H9 (cell line): ENCODE measurements around the gene FGF12. TPM values are rescaled to one million over a fixed set of nuclear protein-coding genes. Genes with fewer than 3 reads are reported as not detected.

ENCODE experiments used
- DNase-seq: peaks from one replicate; pipeline ENCODE4 v3.0.0-alpha.2; 2017
- H2AFZ ChIP-seq: one replicate; pipeline ENCODE4 v1.6.1; 2013; ENCODE audit warnings: mild to moderate bottlenecking, low read length, control low read depth, moderate library complexity
- H2AK5ac ChIP-seq: 2 replicates; pipeline ENCODE4 v1.6.1; 2013; ENCODE audit warnings: low read length, control low read depth, mixed read lengths; ENCODE audit not compliant: insufficient read length
- H2BK120ac ChIP-seq: one replicate; pipeline ENCODE4 v1.6.1; 2013; ENCODE audit warnings: low read depth, mild to moderate bottlenecking, low read length, control low read depth, inconsistent platforms; ENCODE audit not compliant: poor library complexity, severe bottlenecking
- H2BK12ac ChIP-seq: 2 replicates; pipeline ENCODE4 v1.6.1; 2013; ENCODE audit warnings: low read length, control low read depth, mixed read lengths, low read depth; ENCODE audit not compliant: insufficient read length
- H2BK15ac ChIP-seq: 2 replicates; pipeline ENCODE4 v1.6.1; 2013; ENCODE audit warnings: low read depth, low read length, control low read depth
- H2BK20ac ChIP-seq: one replicate; pipeline ENCODE4 v1.6.1; 2013; ENCODE audit warnings: low read depth, mild to moderate bottlenecking, low read length, control low read depth, inconsistent platforms; ENCODE audit not compliant: poor library complexity, severe bottlenecking
- H2BK5ac ChIP-seq: 2 replicates; pipeline ENCODE4 v1.6.1; 2013; ENCODE audit warnings: low read length, control low read depth, mixed read lengths; ENCODE audit not compliant: insufficient read length
- H3K14ac ChIP-seq: 2 replicates; pipeline ENCODE4 v1.6.1; 2013; ENCODE audit warnings: low read length, control low read depth; ENCODE audit not compliant: insufficient read depth
- H3K18ac ChIP-seq: 2 replicates; pipeline ENCODE4 v1.6.1; 2013; ENCODE audit warnings: low read depth, mild to moderate bottlenecking, mixed read lengths, low read length, control low read depth; ENCODE audit not compliant: insufficient read length
- H3K23ac ChIP-seq: 2 replicates; pipeline ENCODE4 v1.6.1; 2013; ENCODE audit warnings: low read length, control low read depth, mixed read lengths, low read depth; ENCODE audit not compliant: insufficient read length
- H3K23me2 ChIP-seq: 2 replicates; pipeline ENCODE4 v1.6.1; 2013; ENCODE audit warnings: low read depth, mild to moderate bottlenecking, mixed read lengths, low read length, control low read depth; ENCODE audit not compliant: insufficient read length, poor library complexity, severe bottlenecking
- H3K27ac ChIP-seq: 2 replicates; pipeline ENCODE4 v1.5.1; 2013; ENCODE audit warnings: low read length, control low read depth, mixed read lengths, low read depth; ENCODE audit not compliant: insufficient read length
- H3K27me3 ChIP-seq: 2 replicates; pipeline ENCODE4 v1.6.1; 2013; ENCODE audit warnings: low read length, control low read depth, inconsistent platforms; ENCODE audit not compliant: insufficient read depth
- H3K4ac ChIP-seq: 2 replicates; pipeline ENCODE4 v1.6.1; 2013; ENCODE audit warnings: low read depth, mild to moderate bottlenecking, control low read depth, inconsistent platforms, low read length, moderate library complexity
- H3K4me1 ChIP-seq: 2 replicates; pipeline ENCODE4 v1.6.1; 2013; ENCODE audit warnings: low read length, control low read depth, inconsistent platforms; ENCODE audit not compliant: insufficient read depth
- H3K4me2 ChIP-seq: 2 replicates; pipeline ENCODE4 v1.6.1; 2013; ENCODE audit warnings: low read length, control low read depth, mixed read lengths; ENCODE audit not compliant: insufficient read length, insufficient read depth
- H3K56ac ChIP-seq: 2 replicates; pipeline ENCODE4 v1.6.1; 2013; ENCODE audit warnings: low read depth, mild to moderate bottlenecking, mixed read lengths, low read length, control low read depth; ENCODE audit not compliant: insufficient read length
- H3K79me1 ChIP-seq: 2 replicates; pipeline ENCODE4 v1.6.1; 2013; ENCODE audit warnings: low read depth, mild to moderate bottlenecking, moderate library complexity, low read length, control low read depth, inconsistent platforms; ENCODE audit not compliant: insufficient read depth, poor library complexity, severe bottlenecking
- H3K79me2 ChIP-seq: 2 replicates; pipeline ENCODE4 v1.6.1; 2013; ENCODE audit warnings: low read length, control low read depth, inconsistent platforms; ENCODE audit not compliant: insufficient read depth
- H3K9ac ChIP-seq: 2 replicates; pipeline ENCODE4 v1.6.1; 2013; ENCODE audit warnings: low read length, control low read depth, mixed read lengths; ENCODE audit not compliant: insufficient read length; ENCODE audit errors: extremely low read depth
- H3K9me3 ChIP-seq: one replicate; pipeline ENCODE4 v1.6.1; 2013; ENCODE audit warnings: low read depth, low read length, inconsistent platforms; ENCODE audit not compliant: control insufficient read depth
- H3T11ph ChIP-seq: one replicate; pipeline ENCODE4 v1.6.1; 2013; ENCODE audit warnings: mild to moderate bottlenecking, low read length, control low read depth, inconsistent platforms
- H4K20me1 ChIP-seq: one replicate; pipeline ENCODE4 v1.6.1; 2013; ENCODE audit not compliant: control insufficient read depth, insufficient read length, insufficient read depth
- H4K5ac ChIP-seq: 2 replicates; pipeline ENCODE4 v1.6.1; 2013; ENCODE audit warnings: low read depth, mild to moderate bottlenecking, mixed read lengths, low read length, control low read depth; ENCODE audit not compliant: insufficient read length
- H4K8ac ChIP-seq: replicated peaks from 2 replicates; pipeline ENCODE4 v1.6.1; 2013; ENCODE audit warnings: low read length, control low read depth, mixed read lengths, low read depth; ENCODE audit not compliant: insufficient read length
- H4K91ac ChIP-seq: 2 replicates; pipeline ENCODE4 v1.6.1; 2013; ENCODE audit warnings: low read depth, mild to moderate bottlenecking, moderate library complexity, mixed read lengths, low read length, control low read depth; ENCODE audit not compliant: insufficient read length
- H3K27ac Mint-ChIP-seq, 3 experiments: 2 replicates in 2 of 3; 3 replicates in 1 of 3; pipeline ENCODE4 v1.8.0; 2020 to 2021; ENCODE audit warnings: mixed read lengths in 3 of 3, mild to moderate bottlenecking in 1 of 3, moderate library complexity in 1 of 3
- H3K27me3 Mint-ChIP-seq: 2 replicates; pipeline ENCODE4 v1.8.0; 2021; ENCODE audit warnings: low read depth, mild to moderate bottlenecking, moderate library complexity, mixed read lengths
- H3K36me3 Mint-ChIP-seq, 3 experiments: 2 replicates in 2 of 3; 3 replicates in 1 of 3; pipeline ENCODE4 v1.8.0; 2020 to 2021; ENCODE audit warnings: low read depth in 3 of 3, mixed read lengths in 3 of 3; ENCODE audit not compliant: insufficient read depth in 1 of 3
- H3K4me1 Mint-ChIP-seq, 2 experiments: 2 replicates each; pipeline ENCODE4 v1.8.0; 2020; ENCODE audit warnings: mixed read lengths in 2 of 2
- H3K4me3 Mint-ChIP-seq, 2 experiments: 2 replicates in 1 of 2; 3 replicates in 1 of 2; pipeline ENCODE4 v1.8.0; 2020 to 2021; ENCODE audit warnings: mild to moderate bottlenecking in 2 of 2, mixed read lengths in 2 of 2, moderate library complexity in 1 of 2
- H3K9me3 Mint-ChIP-seq, 2 experiments: 2 replicates in 1 of 2; 3 replicates in 1 of 2; pipeline ENCODE4 v1.8.0; 2020; ENCODE audit warnings: mild to moderate bottlenecking in 2 of 2, mixed read lengths in 2 of 2, moderate library complexity in 1 of 2
- WGBS: extraction: QIAGEN DNeasy Blood & Tissue Kit; methylation state at CpG from one replicate; pipeline ENCODE4 v1.1.7; 2013; ENCODE audit warnings: missing lambda C conversion rate, low lambda C conversion rate, mixed read lengths; ENCODE audit not compliant: insufficient read length; ENCODE audit errors: extremely low coverage; 5-methylcytosine and 5-hydroxymethylcytosine counted together
- total RNA-seq: library from RNA; stranded (reverse); gene quantifications from 2 replicates; pipeline ENCODE4 v1.2.1, GENCODE V29; 2021
- TF ChIP-seq, protein P1 (sequence below): fragments of 200-600 bp; sonication (generic); conservative IDR thresholded peaks from 3 replicates; pipeline ENCODE4 v1.8.0; 2021; ENCODE audit warnings: antibody characterized with exemption, mild to moderate bottlenecking

The FGF12 gene
- total RNA-seq, 1 experiment from 2014 or later, result 5.6 TPM

DNA sequence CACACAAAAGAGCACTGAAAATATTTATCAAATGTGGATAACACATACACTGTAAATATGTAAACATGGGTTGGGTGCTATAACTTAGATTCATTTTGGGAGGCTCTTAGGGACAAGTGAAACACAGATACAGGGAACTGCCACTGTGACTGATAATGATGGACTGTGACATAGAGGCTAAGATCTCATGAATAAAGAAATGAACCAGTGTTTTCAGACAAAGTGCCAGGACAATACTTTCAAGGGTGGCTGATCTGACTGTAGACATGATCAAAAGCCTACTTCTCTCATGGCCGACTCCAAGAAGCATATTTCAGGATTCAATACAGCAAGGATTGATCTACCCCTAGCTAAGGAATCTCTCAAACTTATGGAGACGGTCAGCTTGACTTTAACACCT is 353.8 kb downstream of the FGF12 start:
- no peak for DNase-seq
- H3K79me1 ChIP-seq, result no peaks in the 10 kb centered on the region
- no peak overlapping the region for H4K5ac ChIP-seq
- no peak overlapping the region for H2BK15ac ChIP-seq
- H4K91ac ChIP-seq, result no peak overlapping the region
- H3K27me3 ChIP-seq, result no peaks in the 10 kb centered on the region
- H3K4me2 ChIP-seq, result no peak overlapping the region
- no peaks in the 10 kb centered on the region for H3K27me3 Mint-ChIP-seq
- no peak overlapping the region for H2AFZ ChIP-seq
- no peaks in the 10 kb centered on the region for H4K20me1 ChIP-seq
- no peak overlapping the region for H2BK20ac ChIP-seq
- no peak overlapping the region for H3K14ac ChIP-seq
- H3K4ac ChIP-seq, result no peak overlapping the region
- no peaks in the 10 kb centered on the region for H3K36me3 Mint-ChIP-seq
- H2BK120ac ChIP-seq, result no peak overlapping the region
- H2BK12ac ChIP-seq, result no peak overlapping the region
- H3K4me1 Mint-ChIP-seq, result peaks cover 14 to 18% of the 10 kb centered on the region in 2 experiments
- 0 out of 2 replicates have a peak, but pooled peaks cover 2% of the 10 kb centered on the region for H3K79me2 ChIP-seq
- H3K23me2 ChIP-seq, result no peaks in the 10 kb centered on the region
- H3K4me3 Mint-ChIP-seq, result no peak overlapping the region
- no peak overlapping the region for H3K27ac Mint-ChIP-seq
- H4K8ac ChIP-seq, result no peak overlapping the region
- no peak overlapping the region for H2AK5ac ChIP-seq
- H3K9ac ChIP-seq, result no peak overlapping the region
- H3K4me1 ChIP-seq, result 0 out of 2 replicates have a peak, but pooled peaks cover 2% of the 10 kb centered on the region
- no peaks in the 10 kb centered on the region for H3K9me3 Mint-ChIP-seq
- no peak overlapping the region for H3K56ac ChIP-seq
- H3K23ac ChIP-seq, result no peak overlapping the region
- TF ChIP-seq, protein P1, sequence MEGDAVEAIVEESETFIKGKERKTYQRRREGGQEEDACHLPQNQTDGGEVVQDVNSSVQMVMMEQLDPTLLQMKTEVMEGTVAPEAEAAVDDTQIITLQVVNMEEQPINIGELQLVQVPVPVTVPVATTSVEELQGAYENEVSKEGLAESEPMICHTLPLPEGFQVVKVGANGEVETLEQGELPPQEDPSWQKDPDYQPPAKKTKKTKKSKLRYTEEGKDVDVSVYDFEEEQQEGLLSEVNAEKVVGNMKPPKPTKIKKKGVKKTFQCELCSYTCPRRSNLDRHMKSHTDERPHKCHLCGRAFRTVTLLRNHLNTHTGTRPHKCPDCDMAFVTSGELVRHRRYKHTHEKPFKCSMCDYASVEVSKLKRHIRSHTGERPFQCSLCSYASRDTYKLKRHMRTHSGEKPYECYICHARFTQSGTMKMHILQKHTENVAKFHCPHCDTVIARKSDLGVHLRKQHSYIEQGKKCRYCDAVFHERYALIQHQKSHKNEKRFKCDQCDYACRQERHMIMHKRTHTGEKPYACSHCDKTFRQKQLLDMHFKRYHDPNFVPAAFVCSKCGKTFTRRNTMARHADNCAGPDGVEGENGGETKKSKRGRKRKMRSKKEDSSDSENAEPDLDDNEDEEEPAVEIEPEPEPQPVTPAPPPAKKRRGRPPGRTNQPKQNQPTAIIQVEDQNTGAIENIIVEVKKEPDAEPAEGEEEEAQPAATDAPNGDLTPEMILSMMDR, result no peak
- WGBS, result no CpG with 5 or more reads among the region's 2 CpGs
- no peak overlapping the region for H3T11ph ChIP-seq
- H2BK5ac ChIP-seq, result no peak overlapping the region
- no peak overlapping the region for H3K18ac ChIP-seq
- H3K9me3 ChIP-seq, result no peaks in the 10 kb centered on the region
- no peak overlapping the region for H3K27ac ChIP-seq
